GM12875 (cell line): ENCODE data around the gene TUBGCP4.

Experiments
- H3K4me3 ChIP-seq: one replicate; pipeline ENCODE4 v1.5.1; 2011; ENCODE audit warnings: low read depth, low read length, control low read depth
- CTCF ChIP-seq: IDR thresholded peaks from 2 replicates; pipeline ENCODE4 v1.5.1; 2011; ENCODE audit warnings: low read depth, mild to moderate bottlenecking, control low read depth, inconsistent platforms, low read length, moderate library complexity, borderline replicate concordance; ENCODE audit not compliant: insufficient read depth

The TUBGCP4 gene

DNA sequence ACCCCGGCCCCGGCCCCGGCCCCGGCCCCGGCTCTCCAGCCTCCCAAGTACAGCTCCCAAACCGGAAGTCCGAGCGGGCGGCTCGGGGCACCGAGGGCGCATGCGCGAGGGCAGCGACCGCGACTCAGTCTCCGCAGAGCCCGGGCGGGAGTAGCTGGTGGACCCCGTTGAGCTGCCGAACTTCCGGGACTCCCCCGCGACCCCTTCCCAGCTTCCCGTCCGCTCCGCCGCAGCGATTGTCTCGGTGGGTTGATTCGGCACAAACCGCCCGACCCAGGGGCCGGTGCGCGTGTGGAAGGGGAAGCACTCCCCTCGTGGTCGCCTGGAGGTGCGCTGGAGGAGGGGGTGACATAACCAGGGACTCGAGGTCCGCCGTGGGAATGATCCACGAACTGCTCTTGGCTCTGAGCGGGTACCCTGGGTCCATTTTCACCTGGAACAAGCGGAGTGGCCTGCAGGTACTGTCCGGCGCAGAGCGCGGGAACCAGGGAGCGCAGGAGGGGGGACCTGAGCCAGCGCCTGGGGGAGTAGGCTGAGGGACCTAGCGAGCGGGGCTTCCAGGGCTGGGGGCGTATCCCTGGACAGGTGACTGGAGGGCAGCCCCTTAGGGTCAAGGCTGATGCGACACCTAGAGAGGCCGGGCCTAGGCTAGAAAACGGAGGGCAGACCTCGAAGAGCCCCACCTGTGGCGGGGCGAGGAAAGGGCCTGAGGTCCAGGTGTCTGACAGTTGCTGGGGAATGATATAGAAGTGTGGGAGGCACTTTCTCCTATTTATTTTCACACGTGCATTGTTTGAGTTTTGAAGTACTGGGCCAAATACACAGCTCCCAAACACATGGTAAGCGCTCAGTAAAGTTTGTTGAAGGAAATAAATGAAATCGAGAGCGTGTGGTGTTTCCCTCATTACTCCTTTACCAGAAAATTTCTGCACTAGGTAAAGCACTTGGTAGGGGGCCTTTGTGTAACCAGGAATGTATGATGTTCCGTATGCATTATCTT is at the start of gene TUBGCP4, which contains the start of gene ZSCAN29:
TSS of gene TUBGCP4 (plus strand) at position 127 of the 1,000 bp plus-strand sequence. CDS start at position 381, 254 bp downstream.
TSS of gene ZSCAN29 (minus strand) at position 69 of the 1,000 bp plus-strand sequence. CDS start 1,130 bp downstream, outside the sequence.
- peak within 1 kb of the TSS; percentile 91 for H3K4me3 ChIP-seq
- peak; percentile 61 for TF ChIP-seq CTCF

DNA sequence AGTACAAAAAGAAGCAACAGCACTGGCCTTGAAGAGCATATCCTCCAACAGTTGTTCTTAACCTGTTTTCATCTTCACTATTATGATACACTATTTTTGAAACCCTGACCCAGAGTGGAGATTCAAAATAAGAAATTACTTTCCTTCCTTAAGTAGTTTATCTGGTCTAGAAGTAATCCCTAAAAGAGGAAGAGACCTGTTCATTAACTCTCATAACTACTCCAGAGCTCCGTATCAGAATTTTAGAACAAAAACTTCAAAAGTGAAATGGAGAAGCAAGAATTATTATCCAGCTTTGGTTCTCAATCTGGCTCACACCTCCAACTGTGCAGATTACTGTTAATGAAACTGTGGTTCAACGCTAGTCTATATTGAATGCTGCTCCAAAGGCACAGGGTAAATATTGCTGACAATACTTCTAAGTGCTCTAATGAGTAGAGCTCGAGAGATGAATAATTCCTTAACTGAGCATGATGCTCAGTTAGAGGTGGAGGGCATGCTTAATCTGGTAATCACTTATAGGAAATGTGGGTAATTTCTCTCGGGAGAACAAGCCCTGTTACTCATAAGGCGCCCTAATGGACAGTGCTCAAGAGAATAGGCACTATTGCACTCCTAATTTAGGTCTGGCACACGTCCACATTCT is 45.7 kb upstream of the TUBGCP4 start:
- no peak overlapping the region for H3K4me3 ChIP-seq
- no peak for TF ChIP-seq CTCF

DNA sequence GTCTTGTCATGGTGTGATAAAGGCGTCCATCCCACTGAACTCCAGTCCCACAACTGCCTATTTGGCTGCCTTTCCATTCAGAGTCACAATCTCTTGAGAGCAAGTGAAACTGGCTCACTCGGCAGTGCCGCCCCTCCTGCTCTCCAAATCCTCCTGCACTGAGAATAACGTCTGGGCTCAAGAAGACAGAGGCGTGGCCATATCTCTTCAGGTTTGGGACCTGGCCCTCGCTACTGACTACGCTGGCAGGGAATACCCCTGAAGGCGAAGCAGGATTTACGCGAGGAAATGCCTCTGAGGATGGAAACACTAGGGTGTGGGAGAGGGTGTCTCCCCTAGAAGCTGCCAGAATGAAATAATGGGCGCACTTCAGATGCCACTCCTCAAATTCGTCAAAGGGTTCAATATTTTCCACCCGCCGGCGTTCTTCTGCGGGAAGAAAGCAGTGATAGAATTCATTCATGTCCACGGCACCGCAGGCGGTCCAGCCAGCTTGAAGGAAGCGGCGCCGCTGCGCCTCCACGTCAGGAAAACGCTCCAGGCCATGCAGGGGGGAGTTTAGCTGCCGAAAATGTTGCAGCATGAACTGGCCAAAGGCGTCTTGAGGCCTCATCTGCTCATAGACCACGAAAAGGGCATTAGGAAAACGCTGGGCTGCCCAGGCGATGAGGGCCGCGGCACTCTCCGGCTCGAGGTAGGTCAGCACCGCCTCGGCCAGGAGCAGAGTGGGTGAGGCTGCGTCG is 41.5 kb upstream of the TUBGCP4 start:
- TF ChIP-seq CTCF: no peak
- H3K4me3 ChIP-seq: peak overlapping the region; percentile 81

- no peak for TF ChIP-seq CTCF
- peak within 1 kb of the TSS; percentile 81 for H3K4me3 ChIP-seq
Observed at GRCh38 chr15:43329960-43330779, 40.7 kb upstream of the TUBGCP4 start, which contains the start of gene LCMT2. Gene LCMT2, minus strand, starts transcription at chr15:43330573. Its CDS starts 84 bp downstream, at chr15:43330489.

DNA sequence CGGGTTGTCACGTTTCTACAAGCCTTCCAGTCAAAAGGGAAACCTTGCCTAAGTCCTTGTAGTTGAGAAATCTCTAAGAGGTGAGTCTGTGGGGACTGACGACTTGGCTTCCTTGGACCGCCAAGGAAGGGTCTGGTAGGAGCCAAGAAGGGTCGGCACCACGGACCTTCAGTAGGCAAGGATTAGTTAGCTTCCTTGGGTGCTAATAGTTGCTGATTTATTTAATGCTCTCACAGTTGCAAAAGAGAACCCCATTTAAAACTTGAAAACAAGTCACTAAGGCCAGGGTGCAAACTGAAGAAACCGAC is 40.2 kb upstream of the TUBGCP4 start:
- TF ChIP-seq CTCF: no peak
- peak overlapping the region; percentile 81 for H3K4me3 ChIP-seq

DNA sequence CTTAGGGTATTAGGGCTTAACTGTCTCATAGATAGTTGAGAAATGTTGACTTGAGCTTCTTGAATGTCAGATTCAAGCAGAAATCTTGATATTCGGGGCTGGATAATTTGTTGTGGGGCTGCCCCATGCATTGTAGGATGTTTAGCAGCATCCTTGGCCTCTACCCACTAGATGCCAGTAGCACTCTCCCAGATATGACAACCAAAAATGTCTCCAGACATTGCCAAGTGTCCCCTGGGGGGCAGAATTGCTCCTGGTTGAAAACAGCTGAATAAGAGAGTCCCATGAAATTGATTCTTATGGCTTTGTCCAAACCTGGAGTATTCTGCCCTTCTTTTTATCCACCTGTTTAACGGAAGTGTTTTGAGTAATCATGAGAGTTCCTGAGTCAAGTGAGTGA is 24.6 kb upstream of the TUBGCP4 start:
- TF ChIP-seq CTCF: no peak
- no peak overlapping the region for H3K4me3 ChIP-seq
